GM23338 (cell line): ENCODE results near the gene USP43.

Experiments used
- EZH2 ChIP-seq: fragments of 200-600 bp; sonication (generic); IDR thresholded peaks from one replicate; pipeline ENCODE4 v1.8.0; 2017; ENCODE audit warnings: antibody characterized with exemption, mild to moderate bottlenecking, low read depth; ENCODE audit not compliant: unreplicated experiment
- POLR2AphosphoS5 ChIP-seq: IDR thresholded peaks from 2 replicates; pipeline ENCODE4 v1.6.1; 2016; ENCODE audit warnings: antibody characterized with exemption, low read depth
- TF ChIP-seq, protein P1 (sequence below), 2 experiments: fragments of 200-600 bp in 1 of 2; sonication (generic) in 1 of 2; conservative IDR thresholded peaks; 2 replicates each; pipeline versions ENCODE4 v1.5.1 to v1.6.1; 2016 to 2017; ENCODE audit warnings: antibody characterized with exemption in 2 of 2, low read depth in 2 of 2, mild to moderate bottlenecking in 2 of 2, moderate library complexity in 1 of 2

- TF ChIP-seq, protein P1, sequence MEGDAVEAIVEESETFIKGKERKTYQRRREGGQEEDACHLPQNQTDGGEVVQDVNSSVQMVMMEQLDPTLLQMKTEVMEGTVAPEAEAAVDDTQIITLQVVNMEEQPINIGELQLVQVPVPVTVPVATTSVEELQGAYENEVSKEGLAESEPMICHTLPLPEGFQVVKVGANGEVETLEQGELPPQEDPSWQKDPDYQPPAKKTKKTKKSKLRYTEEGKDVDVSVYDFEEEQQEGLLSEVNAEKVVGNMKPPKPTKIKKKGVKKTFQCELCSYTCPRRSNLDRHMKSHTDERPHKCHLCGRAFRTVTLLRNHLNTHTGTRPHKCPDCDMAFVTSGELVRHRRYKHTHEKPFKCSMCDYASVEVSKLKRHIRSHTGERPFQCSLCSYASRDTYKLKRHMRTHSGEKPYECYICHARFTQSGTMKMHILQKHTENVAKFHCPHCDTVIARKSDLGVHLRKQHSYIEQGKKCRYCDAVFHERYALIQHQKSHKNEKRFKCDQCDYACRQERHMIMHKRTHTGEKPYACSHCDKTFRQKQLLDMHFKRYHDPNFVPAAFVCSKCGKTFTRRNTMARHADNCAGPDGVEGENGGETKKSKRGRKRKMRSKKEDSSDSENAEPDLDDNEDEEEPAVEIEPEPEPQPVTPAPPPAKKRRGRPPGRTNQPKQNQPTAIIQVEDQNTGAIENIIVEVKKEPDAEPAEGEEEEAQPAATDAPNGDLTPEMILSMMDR (conservative IDR thresholded peaks at IDR 0.05; ENCODE audit: low read depth in 2 of 2), result no peak
- TF ChIP-seq EZH2 (no peak), POLR2AphosphoS5 (no peak)
Observed at GRCh38 chr17:9636501-9636900, 8.8 kb upstream of the USP43 start.
